HS-27A (cell line): ENCODE data around the gene GRIA1.

Experiments used
- DNase-seq: peaks from one replicate; pipeline ENCODE4 v3.0.0-alpha.2; 2012; ENCODE audit warnings: low read depth, missing footprints

The GRIA1 gene

GRCh38 chr5:153551537-153552079 lies 61.1 kb downstream of the GRIA1 start:
- peak; percentile 79 for DNase-seq

GRCh38 chr5:153552886-153553285 lies 62.4 kb downstream of the GRIA1 start:
- DNase-seq: no peak

DNA sequence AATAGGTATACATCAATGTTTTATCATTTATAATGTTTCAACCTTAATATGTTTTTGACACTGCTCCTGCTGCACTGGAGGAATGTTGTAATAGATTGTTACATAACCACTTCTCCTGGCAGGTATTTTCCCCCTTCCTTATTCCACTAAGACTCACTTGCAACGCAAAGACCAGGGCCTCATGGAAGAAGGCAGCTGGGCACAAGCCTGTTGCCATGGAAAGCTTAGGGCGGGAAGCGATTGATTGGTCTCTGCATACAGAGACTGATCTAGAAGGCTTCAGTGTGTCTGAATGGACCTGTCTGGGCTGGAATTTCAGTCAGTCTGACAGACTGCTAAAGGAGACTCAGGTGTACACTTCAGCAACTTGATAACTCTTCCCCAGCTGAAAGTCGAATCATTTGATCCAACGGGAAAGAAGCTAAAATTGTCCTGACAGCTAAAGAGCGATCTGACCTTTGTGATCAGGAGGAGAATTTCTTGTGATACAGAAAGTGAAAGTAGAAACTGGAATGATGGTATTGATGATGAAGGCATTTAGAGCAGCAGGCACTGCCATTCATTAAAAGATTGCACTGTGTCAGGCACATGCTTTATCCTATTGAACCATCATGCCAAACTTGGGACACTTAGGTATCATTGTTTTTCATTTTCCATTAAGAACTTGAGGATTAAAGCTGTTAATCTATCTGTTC lies 65.1 kb downstream of the GRIA1 start:
- DNase-seq: no peak

DNA sequence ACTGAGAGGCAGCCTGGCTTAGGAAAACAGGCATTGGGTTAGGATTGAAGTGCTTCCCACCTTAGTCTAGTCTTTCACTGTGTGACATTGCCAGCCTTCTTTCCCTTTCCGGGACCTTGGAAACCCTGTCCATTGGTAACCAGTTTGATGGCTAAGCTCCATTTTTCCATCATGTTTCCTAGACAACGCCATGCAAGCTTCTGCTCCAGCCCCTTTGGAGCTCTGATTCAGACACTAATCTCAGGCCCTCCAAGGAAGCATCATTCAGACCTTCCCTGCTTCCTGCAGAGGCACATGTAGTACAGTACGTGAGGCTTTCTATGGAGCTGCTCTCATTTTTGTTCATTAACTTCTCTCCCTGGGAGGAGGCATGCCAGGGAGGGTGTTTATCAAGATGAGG lies 68.5 kb downstream of the GRIA1 start:
- DNase-seq: no peak

DNA sequence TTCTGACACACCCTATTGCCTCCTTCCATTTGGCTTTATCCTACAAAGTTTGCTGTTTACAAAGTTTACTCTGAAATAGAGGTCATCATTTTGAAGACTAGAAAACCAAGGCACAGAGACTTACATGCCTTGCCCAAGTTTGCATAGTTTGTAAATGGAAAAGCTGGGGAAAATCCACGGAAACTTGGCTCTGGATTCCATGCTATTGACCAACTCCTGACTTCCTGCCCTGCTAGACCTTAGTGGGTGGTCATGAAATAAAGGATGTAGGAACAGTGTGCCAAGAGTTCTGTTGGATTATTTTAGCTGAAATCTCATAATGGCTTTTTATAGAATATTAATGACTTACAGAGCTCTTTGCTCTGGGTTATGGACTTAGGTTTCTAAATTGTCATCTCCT lies 69.5 kb downstream of the GRIA1 start:
- DNase-seq: no peak

- DNase-seq: no peak
These were observed 71.7 kb downstream of the GRIA1 start for GRCh38 chr5:153562189-153562588.

DNA sequence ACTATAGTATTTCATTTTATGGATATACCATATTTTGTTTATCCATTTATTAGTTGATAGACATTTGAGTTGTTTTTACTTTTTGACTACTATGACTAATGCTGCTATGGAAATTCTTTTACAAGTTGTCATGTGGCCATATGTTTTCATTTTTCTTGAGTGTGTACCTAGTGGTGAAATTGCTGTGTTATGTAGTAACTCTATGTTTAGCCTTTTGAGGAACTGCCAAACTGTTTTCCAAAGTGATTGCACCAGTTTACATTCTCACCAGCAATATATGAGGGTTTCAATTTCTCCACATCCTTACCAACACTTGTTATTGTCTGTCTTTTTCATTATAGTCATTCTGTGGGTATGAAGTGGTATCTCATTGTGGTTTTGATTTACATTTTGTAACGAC lies 75.4 kb downstream of the GRIA1 start:
- DNase-seq: no peak

- DNase-seq: no peak
These were observed 78.6 kb downstream of the GRIA1 start for GRCh38 chr5:153569036-153569435.

GRCh38 chr5:153571162-153571561 lies 80.7 kb downstream of the GRIA1 start:
- no peak for DNase-seq

DNA sequence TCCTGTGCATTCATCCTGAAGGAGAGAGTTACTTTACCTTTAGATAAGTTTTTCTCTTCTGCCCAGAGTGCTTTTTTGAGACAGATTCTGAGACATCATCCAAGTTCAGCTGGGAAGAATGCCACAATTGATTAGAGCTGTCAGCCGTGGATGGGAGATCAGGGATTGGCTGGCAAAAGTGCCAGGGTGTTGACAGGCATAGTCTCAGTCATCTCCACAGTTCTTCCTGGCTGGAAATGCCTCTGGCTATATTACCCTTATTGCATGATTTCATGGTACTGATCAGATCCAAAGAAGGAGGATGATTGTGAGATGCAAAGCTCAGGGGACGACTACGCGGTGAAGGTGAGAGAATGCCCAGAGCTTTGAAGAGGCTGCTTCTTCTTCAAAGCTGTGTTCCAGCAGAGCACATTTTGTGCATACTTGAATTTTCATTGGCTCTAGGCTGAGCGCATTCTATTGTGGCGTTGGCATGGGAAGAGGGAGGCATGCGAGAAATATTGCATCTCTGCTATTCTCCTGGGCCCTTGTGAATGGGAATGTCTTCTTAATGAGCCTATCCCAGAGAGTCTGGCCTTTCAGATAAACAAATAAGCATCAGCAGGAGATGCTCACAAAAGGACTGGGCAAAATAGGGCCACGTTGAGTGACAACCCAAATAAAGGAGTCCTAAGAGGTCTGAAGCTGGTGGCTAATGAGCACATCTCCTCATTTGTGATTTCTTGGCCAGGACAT lies 82.1 kb downstream of the GRIA1 start:
- no peak for DNase-seq

DNA sequence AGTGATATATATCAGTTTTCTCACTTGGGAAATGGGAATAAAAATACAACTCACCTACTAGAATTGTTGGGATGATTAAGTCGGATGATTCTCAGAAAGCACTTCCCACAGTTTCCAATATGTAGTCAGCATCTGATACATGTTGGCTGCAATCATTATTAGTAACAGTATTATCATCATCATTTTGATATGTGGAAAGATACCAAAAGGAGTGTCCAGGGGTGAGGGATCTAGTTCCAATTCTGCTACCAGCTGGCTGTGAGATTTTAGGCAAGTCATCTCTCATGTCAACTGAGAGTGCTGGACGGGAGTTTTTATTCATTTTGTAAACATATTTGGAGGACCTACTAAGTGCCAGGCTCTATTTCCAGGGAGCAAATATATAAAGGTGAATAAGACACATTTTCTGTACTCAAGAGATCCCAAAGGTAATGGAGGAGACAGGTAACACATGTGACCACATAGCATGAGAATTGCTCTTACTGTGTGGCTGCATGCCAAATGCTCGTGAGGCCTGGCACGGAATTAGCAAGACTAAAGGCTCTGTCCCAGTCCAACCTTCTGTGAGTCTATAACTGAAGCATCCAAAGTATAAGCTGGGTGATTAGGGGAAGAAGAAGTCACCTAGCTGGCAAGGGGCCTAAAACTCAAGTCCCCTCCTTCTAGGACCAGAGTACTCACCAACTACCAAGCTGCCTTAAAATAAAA lies 83.0 kb downstream of the GRIA1 start:
- DNase-seq: no peak

- no peak for DNase-seq
These were observed 93.9 kb downstream of the GRIA1 start for GRCh38 chr5:153584126-153584959.

DNA sequence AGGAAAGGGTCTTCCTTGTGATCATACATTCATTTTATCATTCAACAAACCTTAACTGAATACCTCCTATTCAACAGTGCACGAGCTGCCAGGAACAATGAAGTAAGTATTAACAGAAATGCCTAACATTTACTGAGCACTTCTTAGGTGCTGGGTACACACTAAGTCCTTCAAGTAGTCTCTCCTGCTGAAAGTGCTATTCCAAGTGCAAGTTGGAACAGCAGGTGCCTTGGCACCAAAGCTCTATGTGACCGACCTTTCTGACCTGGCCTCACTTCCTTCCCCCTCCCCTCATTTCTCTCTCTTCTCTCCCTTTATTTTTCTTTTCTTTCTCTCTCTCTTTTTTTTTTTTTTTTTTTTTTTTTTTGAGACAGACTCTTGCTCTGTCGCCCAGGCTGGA lies 94.5 kb downstream of the GRIA1 start:
- DNase-seq: no peak

GRCh38 chr5:153585622-153586277 lies 95.3 kb downstream of the GRIA1 start:
- no peak for DNase-seq

GRCh38 chr5:153592081-153592480 lies 101.6 kb downstream of the GRIA1 start:
- no peak for DNase-seq

DNA sequence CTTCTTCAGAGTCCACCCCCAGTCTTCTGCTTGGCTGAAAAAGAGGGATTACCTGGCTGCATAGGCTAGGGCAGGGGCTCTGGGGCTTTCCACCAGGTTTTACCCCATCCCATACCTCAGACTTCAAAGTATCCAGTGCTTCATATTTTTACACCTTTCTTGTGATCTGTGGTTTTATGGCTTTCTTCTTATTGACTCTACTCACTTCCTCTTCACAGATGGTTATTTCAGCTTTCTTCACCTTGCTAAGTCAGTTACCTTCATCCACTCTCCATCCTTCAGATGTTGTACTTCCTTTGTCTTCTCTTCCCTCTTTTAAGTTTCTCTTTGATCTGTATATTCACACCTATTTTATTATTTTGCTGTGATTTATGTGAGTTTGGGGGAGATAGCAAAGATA lies 104.3 kb downstream of the GRIA1 start:
- no peak for DNase-seq

DNA sequence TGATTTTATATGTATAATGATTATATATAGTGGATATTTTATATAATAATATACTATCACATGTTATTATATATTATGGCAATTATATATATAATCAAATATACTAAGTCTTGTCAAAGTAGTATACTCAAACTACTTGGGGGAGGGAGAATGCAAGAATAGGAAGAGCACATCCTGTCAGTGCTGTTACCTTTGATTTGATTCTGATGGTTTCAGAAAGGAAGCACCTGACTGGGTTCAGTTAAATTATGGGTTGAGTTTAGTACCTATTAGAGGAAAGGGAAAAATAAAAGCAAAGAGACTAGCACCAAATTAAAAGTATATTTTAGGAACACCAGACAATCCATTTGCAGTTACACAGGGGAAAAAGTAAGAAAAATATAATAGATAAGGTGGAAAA lies 107.6 kb downstream of the GRIA1 start:
- DNase-seq: no peak

DNA sequence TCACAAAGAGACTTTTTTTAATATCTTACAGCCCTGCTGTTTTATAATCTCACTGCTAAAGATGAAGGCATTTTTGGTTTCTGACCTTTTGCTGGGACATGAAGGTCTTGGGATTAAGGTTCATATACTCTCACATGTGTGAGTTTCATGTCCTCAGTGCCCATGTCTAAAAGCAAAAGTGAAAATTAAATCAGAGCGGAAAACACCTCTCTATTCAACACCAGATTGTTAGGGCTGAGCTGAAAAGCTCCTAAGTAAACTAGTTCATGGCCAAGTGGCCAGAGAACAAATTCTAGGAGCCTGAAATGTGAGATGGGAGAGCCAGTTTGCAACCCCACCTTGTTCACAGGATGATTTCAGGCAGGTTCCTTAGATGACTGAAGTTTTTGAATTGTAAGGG lies 110.9 kb downstream of the GRIA1 start:
- DNase-seq: no peak

GRCh38 chr5:153605386-153605785 lies 114.9 kb downstream of the GRIA1 start:
- no peak for DNase-seq

- no peak for DNase-seq
These were observed 119.5 kb downstream of the GRIA1 start for GRCh38 chr5:153610009-153610408.

GRCh38 chr5:153610811-153611210 lies 120.3 kb downstream of the GRIA1 start:
- no peak for DNase-seq
